ENCODE data around the gene RIC3.

The RIC3 gene

GRCh38 chr11:8194956-8195355 is 26.1 kb upstream of the RIC3 start:
- TF ChIP-seq CTCF (IDR thresholded peaks at IDR 0.05; ENCODE audit: insufficient read depth, low read length, missing control alignments): no peak
- POLR2A ChIA-PET: no interaction called here
- no peak overlapping the region for H3K4me3 ChIP-seq (ENCODE audit: low read depth, low read length)
- no peak for DNase-seq (ENCODE audit: low read depth, low spot score)
- CTCF ChIA-PET: interaction anchor here (0.6 to 4.8 kb wide), 10 partner anchors 8 to 943 kb away, joined by 3 to 106 read pairs (median 4); partner anchors contain the start of gene LMO1

GRCh38 chr11:8192896-8193209 is 24.0 kb upstream of the RIC3 start:
- POLR2A ChIA-PET: no interaction called here
- no peak for DNase-seq (ENCODE audit: low read depth, low spot score)
- no peak for TF ChIP-seq CTCF (IDR thresholded peaks at IDR 0.05; ENCODE audit: insufficient read depth, low read length, missing control alignments)
- CTCF ChIA-PET: interaction anchor here (0.6 to 4.8 kb wide), 33 partner anchors 9 to 767 kb away, joined by 3 to 106 read pairs (median 4); partner anchors contain the start of gene LMO1
- H3K4me3 ChIP-seq (ENCODE audit: low read depth, low read length): no peak overlapping the region

GRCh38 chr11:8192016-8192895 is 23.4 kb upstream of the RIC3 start:
- peak; percentile 84 for TF ChIP-seq CTCF (IDR thresholded peaks at IDR 0.05; ENCODE audit: insufficient read depth, low read length, missing control alignments)
- POLR2A ChIA-PET: no interaction called here
- no peak overlapping the region for H3K4me3 ChIP-seq (ENCODE audit: low read depth, low read length)
- CTCF ChIA-PET: interaction anchor here (0.6 to 4.8 kb wide), 32 partner anchors 9 to 767 kb away, joined by 3 to 106 read pairs (median 4); partner anchors contain the start of gene LMO1
- DNase-seq (ENCODE audit: low read depth, low spot score): peak; percentile 12

DNA sequence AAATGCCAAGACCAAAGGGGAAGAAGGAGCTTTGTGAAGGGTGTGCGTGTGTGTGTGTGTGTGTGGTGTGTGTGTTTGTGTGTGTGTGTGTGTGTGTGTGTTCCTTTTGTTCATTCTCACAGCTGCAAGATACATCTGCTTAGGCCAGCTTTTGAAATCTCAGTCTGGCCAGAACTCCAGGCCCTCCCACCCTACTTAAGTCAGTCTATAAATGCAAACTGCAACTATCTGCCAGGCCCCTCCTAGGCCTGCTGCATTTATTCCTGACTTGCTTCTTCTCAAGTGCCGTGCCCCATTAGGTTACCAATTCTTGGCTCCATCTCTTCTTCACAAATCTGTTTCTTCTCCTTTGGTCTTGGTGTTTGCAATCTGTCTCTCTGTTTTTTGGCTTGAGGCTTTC is 21.6 kb upstream of the RIC3 start:
- POLR2A ChIA-PET: no interaction called here

DNA sequence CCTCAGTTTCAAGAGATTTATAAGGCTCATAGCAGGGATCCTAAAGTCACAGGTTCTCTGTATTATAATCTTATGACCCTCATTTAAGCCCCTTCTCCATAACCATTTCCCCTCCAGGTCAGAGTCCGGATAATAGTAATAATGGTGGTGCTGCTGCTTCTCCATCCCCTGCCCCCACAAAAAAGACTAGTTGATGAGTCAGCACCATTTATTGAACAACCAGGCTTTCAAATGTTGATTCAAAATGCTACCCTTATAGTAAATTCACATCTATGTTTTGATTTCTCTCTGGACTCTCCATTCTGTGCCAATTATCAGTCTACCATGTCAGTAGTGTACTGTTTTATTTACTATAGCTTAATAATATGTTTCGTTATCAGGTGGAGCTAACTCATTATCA is 17.6 kb upstream of the RIC3 start:
- CTCF ChIA-PET: interaction anchor here (1.3 kb wide), 1 partner anchor 11 kb away, joined by 3 read pairs; no protein-coding TSS in a partner anchor
- DNase-seq (ENCODE audit: low read depth, low spot score): no peak
- TF ChIP-seq CTCF (IDR thresholded peaks at IDR 0.05; ENCODE audit: insufficient read depth, low read length, missing control alignments): no peak
- no peak overlapping the region for H3K4me3 ChIP-seq (ENCODE audit: low read depth, low read length)
- POLR2A ChIA-PET: no interaction called here

More for the DNA sequence above, 21.6 kb upstream of the RIC3 start:
- TF ChIP-seq CTCF (IDR thresholded peaks at IDR 0.05; ENCODE audit: insufficient read depth, low read length, missing control alignments): no peak
- H3K4me3 ChIP-seq (ENCODE audit: low read depth, low read length): no peak overlapping the region
- CTCF ChIA-PET: interaction anchor here (0.8 to 3.7 kb wide), 7 partner anchors 10 to 377 kb away, joined by 3 to 39 read pairs (median 3); no protein-coding TSS in a partner anchor
- DNase-seq (ENCODE audit: low read depth, low spot score): no peak

GRCh38 chr11:8183111-8183510 is 14.3 kb upstream of the RIC3 start:
- no peak overlapping the region for H3K4me3 ChIP-seq (ENCODE audit: low read depth, low read length)
- DNase-seq (ENCODE audit: low read depth, low spot score): no peak
- ChIA-PET CTCF (interaction anchor here (5.1 kb wide), 1 partner anchor 11 kb away, joined by 26 read pairs; no protein-coding TSS in a partner anchor), POLR2A (no interaction called here)
- TF ChIP-seq CTCF (IDR thresholded peaks at IDR 0.05; ENCODE audit: insufficient read depth, low read length, missing control alignments): no peak
